A204.1 (cell line): Measurements from ENCODE around the gene PPP1R12A.
"Not testable (repeated sequence)": the region's sequence is repeated elsewhere in the genome, so short reads cannot be mapped to it uniquely, and the experiment has no call there.

Experiments
- FAIRE-seq: peaks from 2 replicates; lab custom pipeline; 2012; peaks lifted over from hg19 to GRCh38; lab: Jason Lieb, UNC

Gene PPP1R12A

DNA sequence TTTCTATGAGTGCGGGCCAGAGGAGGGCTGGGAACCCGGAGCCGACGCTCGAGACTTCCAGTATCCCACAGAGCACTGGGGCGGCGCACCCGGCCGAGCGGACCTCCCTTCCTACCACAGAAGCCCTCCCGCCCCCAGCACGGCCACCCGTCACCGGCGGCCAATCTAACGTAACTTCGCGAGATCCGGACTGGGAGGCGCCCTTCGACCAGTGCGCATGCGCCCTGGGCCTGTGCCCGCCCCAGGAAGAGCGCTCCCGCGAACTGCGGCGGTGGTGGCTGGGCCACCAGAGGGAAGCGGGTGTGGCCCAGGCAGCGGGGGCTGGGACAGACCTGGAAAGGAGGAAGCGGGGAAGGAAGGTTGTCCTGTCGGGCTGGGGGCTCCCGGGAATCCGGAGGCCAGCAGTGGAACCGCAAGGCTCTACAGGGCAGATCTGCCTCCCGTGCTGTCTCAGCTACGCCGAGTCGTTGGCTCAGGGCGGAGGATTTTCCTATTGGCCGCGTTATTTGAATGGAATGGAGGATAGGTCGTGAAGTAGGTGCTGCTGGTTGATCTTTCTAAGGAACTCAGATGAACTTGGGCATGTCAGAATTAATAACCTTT lies at the start of gene PPP1R12A:
TSS of gene PPP1R12A (minus strand) at position 77 of the 603 bp plus-strand sequence. CDS start 166 bp downstream, outside the sequence.
- FAIRE-seq, result peak; percentile 89

DNA sequence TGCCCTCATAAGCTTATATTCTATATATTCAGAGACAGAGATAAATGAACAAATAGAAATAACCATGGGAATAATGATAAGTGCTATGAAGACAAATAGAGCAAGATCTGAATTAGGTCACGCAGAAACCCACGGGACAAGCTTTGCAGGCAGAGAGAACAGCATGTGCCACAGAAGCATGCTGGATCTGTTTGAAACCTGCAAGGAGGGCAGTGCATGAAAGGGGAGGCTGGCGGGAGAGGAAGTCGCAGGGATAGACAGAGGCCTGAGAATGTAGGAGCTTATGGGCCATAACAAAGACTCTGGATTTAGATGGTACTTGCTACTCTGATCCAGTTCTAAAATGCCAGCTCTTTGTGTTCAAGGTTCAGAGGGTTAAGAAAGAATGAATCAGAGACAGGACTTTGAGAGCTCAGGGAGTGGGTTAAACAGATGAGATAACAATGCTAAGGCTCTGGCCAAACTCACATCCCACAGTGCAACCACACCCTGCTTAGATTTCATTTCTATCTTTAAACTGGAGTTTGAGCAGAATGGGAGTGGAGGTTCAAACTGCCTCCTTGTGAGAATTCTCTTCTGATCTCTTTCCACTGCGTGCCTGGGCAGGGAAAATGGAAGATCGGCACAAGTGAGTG lies 49.2 kb upstream of the PPP1R12A start:
- no peak for FAIRE-seq

DNA sequence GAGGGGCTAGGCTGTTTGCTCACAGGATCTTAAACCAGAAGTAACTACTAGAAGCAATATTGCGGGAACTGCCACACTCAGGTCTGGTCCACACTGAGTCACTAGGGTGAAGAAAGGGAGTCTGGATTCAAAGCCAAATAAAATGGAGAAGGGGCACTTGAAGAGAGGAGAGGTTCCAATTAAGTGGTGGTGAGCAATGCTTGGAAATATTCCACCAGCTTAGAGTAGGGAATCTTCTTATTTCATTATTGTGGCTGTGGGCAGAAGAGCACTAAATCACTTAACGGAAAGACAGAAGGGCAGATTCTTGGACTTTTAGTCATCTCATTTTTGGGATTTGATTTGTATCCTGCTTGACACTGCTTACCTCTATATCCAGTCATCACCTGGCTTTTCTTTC lies 48.6 kb upstream of the PPP1R12A start:
- FAIRE-seq, result no peak

DNA sequence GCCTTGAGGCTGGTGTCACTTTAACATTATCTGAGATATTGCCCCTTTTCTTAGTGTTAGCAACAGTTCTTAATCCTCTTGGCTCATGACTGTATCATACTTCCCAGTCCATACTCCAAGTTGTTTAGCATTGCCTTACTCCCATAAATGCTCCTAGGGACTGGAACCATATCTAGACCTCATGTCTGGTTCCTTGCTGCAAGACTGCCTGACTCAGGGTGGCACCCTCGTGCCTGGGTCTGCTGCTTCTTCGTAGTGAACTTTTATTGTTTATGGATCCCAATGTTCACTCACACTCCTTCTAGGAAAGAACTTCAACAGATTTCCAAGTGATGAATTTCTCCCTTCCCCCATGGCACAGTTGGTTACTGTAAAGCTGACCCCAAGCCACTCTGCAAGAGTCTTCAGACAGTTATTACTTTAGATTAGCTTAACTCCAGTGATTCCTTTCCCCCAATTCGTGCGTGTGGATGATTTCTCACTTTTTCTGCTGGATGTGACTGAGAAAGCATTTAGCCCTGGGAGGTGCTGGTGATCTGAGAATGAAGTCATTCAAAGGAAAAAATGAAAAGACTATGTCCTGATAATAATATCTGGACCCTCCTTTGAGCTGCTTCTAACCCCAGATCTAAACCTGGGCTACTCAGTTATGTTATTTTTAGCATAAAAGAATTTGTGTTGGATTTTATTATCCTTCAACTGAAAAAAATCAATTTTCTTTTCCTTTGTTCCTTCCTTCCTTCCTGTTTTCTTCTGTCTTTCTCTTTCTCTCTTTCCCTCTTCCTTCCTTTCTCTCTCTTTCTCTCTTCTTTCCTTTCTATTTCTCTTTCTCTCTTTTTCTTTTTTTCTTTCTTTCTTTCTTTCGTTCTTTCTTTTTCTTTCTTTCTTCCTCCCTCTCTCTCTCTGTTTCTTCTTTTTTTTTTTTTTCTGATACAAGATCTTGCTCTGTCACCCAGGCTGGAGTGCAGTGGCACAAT lies 47.5 kb upstream of the PPP1R12A start:
- no peak for FAIRE-seq

DNA sequence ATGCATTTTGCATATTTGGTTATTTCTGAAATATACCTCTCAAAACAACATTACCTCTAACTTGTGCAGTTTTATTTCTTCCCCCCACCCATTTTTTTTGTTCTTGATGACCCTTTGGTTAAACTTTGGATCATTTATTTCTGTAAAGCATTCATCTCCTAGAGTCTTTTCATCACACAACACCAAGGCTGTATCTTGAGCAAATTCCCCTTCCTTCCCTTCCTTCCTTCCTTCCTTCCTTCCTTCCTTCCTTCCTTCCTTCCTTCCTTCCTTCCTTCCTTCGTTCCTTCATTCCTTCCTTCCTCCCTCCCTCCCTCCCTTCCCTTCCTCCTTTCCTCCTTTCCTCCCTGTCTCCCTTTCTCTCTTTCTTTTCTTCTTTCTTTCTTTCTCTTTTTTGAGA lies 43.8 kb upstream of the PPP1R12A start:
- FAIRE-seq, result no peak

DNA sequence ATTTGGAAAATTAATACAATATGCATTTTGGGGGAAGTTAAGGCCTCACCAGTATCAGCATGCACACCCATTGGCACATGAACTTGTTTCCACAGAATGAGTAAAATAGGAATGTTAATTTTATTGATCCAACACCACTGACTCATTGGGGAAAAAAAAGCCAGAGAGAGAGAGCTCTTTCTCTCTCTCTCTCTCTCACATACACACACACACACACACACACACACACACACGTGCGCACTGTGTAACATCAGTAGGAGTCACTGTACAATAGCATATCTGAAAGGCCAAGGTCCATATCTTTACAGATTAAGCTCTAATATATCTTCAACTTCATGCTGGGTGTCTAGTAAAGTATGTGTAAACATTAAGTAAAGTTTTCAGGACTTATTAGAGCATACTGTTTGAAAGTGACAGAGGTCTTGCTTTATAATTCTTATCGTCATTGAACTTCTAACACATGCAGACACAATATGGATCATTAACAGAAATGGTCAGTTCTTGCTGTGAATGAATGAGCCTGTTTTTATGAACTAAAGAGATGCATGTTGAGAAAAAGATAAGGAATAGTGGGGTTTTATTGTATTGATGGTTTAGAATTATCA lies 43.1 kb upstream of the PPP1R12A start:
- not testable (repeated sequence) for FAIRE-seq

DNA sequence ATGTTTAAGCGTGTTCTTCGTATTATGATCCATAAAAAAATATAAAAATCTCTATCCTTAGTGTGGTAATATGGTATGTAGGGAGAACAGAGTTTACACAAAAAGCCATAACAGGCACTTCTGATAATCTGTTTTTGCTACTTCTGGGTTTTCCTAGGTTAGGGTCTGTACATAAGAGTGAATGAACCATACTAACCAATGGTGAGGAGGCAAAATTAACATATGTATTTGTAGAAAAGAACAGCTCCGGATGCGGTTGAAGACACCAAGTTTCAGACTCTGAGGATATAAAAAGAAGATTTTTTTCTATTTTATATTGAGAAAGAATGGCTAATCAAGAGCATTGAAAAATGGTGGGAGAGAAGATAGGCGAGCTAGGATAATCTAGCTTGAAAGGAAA lies 40.2 kb upstream of the PPP1R12A start:
- no peak for FAIRE-seq

DNA sequence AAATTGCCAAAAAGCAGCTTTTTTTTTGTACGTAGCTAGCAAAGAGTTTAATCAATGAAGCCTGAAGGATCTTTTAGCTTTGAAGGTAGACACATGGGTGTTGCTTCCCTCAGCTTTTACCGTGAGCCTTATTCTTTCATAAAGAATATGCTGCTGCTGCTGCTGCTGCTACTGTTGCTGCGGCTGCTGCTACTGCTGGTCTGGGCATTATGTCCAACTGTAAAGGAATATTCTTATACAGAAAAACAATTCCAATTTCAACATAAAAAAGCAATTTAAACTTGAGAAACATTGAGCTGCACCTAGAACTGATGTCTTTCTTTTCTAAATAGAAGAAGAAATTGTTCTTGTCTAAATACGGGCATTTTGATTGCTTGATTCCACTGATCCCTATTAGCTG lies 38.9 kb upstream of the PPP1R12A start:
- FAIRE-seq, result no peak

DNA sequence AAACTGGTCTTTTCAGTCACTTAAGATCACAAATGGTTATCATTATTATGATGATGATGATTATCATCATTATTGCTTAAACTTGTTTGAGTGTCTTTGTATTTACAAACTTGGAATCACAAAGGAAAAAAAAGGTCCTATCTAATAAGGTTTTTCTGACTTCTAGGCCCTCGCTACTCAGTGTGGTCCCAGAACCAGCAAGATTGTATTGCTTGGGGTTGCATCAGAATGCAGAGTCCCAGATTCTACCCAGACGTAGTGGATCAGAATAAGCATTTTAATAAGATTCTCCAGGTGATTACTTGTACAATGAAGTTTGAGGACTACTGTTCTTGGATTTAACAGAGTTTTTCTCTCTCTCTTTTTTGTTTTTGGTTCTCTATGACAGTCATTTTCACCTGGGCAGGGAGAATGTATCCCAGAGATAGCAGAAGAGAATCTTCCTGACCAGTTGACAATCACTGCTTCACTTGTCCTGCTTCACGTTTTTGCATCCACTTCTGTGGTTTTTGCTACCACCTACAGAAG lies 29.3 kb upstream of the PPP1R12A start:
- no peak for FAIRE-seq

DNA sequence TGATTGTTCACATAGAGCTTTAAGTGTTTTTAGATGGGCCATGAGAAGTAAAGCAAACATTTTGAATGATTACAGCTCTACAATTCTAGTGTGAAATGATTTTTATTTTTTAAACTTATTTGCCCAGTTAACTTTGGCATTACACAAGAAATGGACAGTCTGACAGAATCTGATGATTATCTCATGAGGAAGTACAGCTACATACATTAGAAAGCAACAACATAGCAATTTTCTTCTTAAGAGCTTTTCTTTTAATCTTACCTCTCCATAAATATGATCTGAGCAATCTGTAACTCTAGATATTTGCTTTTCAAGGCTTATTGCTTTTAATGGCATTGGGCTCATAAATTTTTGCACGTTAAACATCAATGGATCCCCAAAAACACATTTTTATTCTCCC lies 26.5 kb upstream of the PPP1R12A start:
- no peak for FAIRE-seq

DNA sequence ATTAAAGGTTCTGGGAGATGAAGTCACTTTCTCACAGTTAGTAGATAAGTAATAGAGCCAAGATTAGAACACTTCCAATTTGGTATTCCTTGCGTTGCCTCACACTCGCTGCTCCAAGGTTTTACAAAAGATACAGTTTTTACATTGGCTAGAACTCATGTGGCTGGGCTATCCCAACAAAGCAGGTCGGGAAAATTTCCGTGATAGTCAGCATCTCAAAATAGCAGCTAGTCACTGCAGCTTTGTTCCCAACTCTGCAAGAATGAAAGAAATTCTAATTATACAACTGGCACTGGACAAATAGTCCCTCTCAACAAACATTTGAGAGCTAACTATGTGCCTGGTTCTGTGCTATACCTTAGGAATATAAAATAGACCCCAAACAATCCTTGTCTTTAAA lies 24.6 kb upstream of the PPP1R12A start:
- FAIRE-seq, result no peak

DNA sequence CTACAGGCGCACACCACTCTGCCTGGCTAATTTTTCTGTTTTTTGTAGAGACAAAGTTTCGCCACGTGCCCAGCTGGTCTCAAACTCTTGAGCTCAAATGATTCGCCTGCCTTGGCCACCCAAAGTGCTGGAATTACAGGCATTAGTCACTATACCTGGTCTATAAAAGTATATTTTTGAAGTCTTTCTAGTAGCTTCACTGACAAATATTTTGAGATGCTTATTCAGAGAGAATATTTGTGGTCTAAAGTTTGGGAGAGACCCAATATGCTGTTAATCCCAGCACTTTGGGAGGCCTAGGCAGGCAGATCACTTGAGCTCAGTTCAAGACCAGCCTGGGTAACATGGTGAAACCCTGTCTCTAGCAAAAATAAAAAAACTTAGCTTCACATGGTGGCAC lies 22.0 kb upstream of the PPP1R12A start:
- FAIRE-seq, result no peak

DNA sequence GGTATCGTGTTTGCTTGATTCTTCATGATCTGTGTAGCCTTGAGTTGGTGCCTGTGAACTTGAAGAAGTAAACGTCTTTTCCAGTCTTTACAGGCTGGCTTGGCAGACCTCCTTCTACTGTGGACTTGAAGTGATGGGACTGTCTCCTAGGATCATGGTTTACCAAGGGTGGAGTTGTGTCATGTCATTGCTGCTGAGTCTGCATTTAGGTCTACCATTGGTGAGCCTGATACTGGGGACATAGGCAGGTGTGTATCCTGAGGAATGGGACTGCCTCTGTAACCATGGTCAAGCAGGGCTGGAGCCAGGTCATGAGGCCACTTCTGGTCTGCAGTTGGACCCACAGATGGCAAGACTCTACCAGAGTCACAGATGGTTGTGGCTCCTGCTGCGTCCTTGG lies 20.7 kb upstream of the PPP1R12A start:
- FAIRE-seq, result no peak

DNA sequence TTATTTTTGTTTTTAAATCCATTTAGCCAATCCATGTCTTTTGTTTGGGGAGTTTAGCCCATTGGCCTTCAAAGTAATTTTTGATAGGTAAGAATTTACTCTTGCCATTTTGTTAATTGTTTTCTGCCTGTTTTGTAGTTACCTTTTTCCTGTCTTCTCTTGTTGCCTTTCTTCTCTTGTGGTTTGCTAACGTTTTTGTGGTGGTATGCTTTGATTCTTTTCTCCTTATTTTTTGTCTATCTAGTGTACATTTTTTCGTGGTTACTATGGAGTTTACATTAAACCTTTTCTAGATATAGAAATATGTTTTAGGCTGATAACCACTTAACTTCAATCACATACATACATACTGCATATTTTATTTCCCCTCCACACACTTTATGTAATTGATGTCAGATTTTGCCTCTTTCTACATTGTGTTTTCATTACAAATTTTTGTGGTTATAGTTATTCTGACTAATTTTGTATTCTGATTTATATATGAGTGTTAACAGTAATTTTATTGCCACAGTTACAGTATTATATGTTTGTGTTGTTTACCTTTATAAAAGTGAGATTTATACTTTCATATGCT lies 19.2 kb upstream of the PPP1R12A start:
- no peak for FAIRE-seq

DNA sequence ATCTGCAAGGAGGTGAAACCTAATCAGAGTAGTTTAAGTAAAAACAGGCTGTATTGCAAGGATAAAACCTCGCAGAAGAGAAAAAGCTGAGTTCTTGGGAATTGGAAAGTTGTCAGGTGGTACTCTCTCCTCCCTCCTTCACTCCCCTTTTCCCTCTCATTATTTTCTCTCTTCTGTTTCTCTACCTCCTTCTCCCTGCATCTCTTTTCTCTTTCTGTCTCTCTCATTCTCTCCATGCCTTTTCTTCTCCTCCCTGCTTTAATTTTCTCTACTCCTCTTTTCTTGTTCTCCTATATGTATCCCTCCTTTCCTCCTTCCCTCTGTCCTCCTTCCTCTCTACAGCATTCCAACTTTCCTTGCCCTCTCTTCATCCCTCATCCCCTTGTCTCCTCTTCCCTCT lies 14.2 kb upstream of the PPP1R12A start:
- FAIRE-seq, result no peak

DNA sequence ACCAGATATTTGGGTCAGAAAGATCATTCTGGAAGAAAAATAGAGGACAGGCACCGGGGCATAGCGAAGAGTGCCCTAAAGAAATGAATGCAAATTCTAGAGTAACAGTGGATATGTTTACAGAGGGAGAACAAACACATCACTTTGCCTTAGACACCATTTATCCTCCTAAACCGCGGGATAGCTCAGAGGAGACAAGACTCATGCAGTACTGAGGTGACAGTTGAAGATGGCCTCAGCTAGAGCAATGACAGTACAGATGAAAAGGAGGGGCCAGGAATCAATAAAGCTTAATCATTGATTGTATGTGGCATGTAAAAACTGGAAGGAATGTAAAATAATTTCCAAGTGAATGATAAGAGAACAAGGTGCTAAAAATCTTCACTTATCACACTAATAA lies 10.5 kb upstream of the PPP1R12A start:
- FAIRE-seq, result no peak

DNA sequence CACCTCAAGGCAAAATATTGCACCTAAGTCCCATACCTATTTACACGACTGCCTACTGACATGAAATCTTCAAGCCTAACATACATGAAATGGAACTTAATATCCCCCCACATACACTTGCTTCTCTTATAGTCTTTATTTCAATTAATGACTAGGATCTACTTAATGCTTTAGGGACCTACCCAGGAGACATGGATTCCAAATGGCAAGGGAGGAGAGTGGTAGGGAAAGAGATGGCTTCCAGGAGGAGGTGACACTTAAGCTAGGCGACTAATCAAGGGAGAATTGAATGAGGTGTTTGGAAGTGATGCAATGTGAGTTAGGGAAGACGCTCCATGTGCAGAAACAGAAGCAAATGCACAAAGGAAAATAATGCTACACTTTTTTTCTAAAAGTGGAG lies 9.7 kb upstream of the PPP1R12A start:
- FAIRE-seq, result no peak

DNA sequence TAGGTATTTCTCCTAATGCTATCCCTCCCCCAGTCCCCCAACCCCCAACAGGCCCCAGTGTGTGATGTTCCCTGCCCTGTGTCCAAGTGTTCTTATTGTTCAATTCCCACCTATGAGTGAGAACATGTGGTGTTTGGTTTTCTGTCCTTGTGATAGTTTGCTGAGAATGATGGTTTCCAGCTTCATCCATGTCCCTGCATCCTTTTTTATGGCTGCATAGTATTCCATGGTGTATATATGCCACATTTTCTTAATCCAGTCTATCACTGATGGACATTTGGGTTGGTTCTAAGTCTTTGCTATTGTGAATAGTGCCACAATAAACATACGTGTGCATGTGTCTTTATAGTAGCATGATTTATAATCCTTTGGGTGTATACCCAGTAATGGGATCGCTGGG lies 7.9 kb upstream of the PPP1R12A start:
- not testable (repeated sequence) for FAIRE-seq

DNA sequence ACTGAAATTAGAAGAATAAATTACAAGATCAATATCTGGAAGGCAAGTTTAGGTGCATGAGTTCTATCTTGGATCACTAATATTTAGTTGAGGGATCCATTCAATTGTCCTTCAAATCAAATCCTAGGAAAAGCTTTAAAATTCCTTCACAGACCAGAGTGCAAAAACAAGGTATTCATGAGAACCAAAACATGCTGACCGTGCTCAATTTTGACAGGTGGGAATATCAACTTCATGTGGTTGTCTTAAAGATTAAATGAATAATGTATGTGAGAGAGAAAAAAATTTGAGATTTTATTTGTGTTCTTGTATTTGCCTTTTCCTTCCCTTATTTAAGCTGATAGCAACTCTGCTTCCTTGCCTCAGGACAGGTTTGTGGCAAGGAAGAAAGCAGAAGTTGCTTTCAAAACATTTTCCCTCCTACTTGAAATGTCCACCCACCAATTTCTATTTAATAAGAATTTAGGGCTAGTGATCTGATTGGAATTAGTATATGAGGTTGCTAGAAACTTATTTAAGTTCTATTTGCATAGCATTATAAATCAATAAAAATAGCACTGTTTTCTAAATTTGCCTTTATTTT lies 4.9 kb upstream of the PPP1R12A start:
- FAIRE-seq, result no peak

DNA sequence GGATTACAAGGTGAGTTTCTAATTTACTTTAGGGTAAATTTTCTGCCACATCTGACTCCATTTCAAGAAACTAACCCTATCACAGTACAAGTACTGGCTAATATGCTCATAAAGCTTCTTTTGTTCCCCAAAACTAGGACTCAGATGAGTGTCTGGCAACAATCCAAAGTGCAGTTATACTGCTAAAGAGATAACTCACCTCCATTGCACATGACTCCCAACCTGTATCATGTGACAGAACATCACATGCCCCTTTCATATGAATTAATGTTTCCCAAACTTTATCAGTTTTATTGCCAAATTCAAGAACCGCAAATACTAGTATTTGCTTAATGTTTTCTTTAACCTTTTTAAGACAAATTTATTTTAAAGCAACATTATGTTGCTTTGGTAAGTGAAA lies 3.9 kb upstream of the PPP1R12A start:
- no peak for FAIRE-seq

DNA sequence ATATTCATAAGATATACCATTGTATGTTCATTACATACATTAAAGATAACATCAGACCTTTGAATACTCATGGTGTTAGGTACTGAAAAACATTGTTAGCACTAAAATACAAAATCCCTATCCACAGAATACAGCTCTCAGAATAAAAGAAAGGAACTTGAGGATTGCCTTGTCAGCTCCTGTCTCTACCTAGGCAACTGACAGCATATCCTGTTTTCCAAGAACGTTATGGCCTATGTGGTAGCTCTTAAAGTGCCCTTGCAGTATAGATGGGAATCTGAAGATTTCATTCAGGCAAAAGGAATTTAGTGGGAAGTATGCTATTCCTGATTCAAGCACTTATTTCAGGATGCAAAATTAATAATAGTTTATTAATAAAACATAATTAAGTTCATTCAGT lies 1.8 kb upstream of the PPP1R12A start:
- FAIRE-seq, result no peak
